K562 (cell line): ENCODE measurements around the gene FBXO22. TPM values are rescaled to one million over a fixed set of nuclear protein-coding genes. Genes with fewer than 3 reads are reported as not detected.
A peak's percentile ranks its signal among the peaks of the same experiment; 100 is the strongest.

Experiments used
- ATAC-seq: fragments of 200-7000 bp; cut with Tn5 transposase; 3 replicates; pipeline ENCODE4 v1.9.1; 2020; ENCODE audit warnings: moderate library complexity
- Bru-seq: library from RNA; stranded (reverse); fragments of 400-500 nt; gene quantifications from one replicate; lab custom pipeline; 2021; lab: Mats Ljungman, UMichigan
- BruChase-seq, 2 experiments: library from RNA; stranded (reverse); fragments of 400-500 nt; gene quantifications; one replicate each; lab custom pipeline; 2021; lab: Mats Ljungman, UMichigan
- BruUV-seq: library from RNA; stranded (reverse); fragments of 400-500 nt; replicated peaks from 2 replicates; lab custom pipeline; 2021; lab: Mats Ljungman, UMichigan
- CTCF ChIA-PET: fragments of 300-600 bp; formaldehyde crosslinking; extraction: SDS; loops from one replicate; lab custom pipeline; 2021; ENCODE audit warnings: low intra/inter-chr PET ratio; lab: Yijun Ruan, JAX
- POLR2A ChIA-PET: fragments of 300-600, 350-650 bp; sonication (Branson Sonifier 250); formaldehyde crosslinking; extraction: SDS; loops from one replicate; lab custom pipeline; 2021; ENCODE audit warnings: antibody characterized with exemption, inconsistent platforms; lab: Yijun Ruan, JAX
- DNase-seq, 4 experiments: peaks; one replicate each; pipeline versions ENCODE4 v3.0.0 to v3.0.0-alpha.2; 2011 to 2018; ENCODE audit warnings: low spot score in 3 of 4, mixed read lengths in 3 of 4; ENCODE audit errors: extremely low read depth in 1 of 4
- FAIRE-seq: peaks from 2 replicates; lab custom pipeline; 2011; peaks lifted over from hg19 to GRCh38; lab: Jason Lieb, UNC
- H2AFZ ChIP-seq: 2 replicates; pipeline ENCODE4 v1.6.0; 2011; ENCODE audit warnings: low read depth, low read length, control low read depth, inconsistent platforms
- H3K27ac ChIP-seq: fragments of 200-600 bp; 3 replicates; pipeline ENCODE4 v1.8.0; 2011; ENCODE audit warnings: low read depth, mild to moderate bottlenecking, control low read depth, inconsistent platforms, low read length, moderate library complexity, mixed read lengths; ENCODE audit errors: extremely low read depth
- H3K27me3 ChIP-seq, 2 experiments: fragments of 300-600 bp in 1 of 2; 2 replicates in 1 of 2; 3 replicates in 1 of 2; pipeline versions ENCODE4 v1.6.0 to v1.8.0; 2011; ENCODE audit warnings: inconsistent platforms in 2 of 2, low read length in 2 of 2, mild to moderate bottlenecking in 1 of 2, mixed read lengths in 1 of 2, moderate library complexity in 1 of 2; ENCODE audit not compliant: control insufficient read depth in 2 of 2, insufficient read depth in 2 of 2
- H3K36me3 ChIP-seq: fragments of 300-600 bp; 3 replicates; pipeline ENCODE4 v1.8.0; 2011; ENCODE audit warnings: mild to moderate bottlenecking, low read length, inconsistent platforms; ENCODE audit not compliant: control insufficient read depth, insufficient read depth
- H3K4me1 ChIP-seq, 2 experiments: fragments of 200-600 bp in 1 of 2; replicated peaks in 1 of 2; 2 replicates in 1 of 2; 3 replicates in 1 of 2; pipeline versions ENCODE4 v1.5.1 to v1.8.0; 2011; ENCODE audit warnings: inconsistent platforms in 2 of 2, low read length in 2 of 2, mild to moderate bottlenecking in 1 of 2, mixed read lengths in 1 of 2, moderate library complexity in 1 of 2; ENCODE audit not compliant: control insufficient read depth in 2 of 2, insufficient read depth in 2 of 2
- H3K4me2 ChIP-seq: 2 replicates; pipeline ENCODE4 v1.6.1; 2011; ENCODE audit warnings: low read length, control low read depth, inconsistent platforms, mixed read lengths; ENCODE audit not compliant: insufficient read depth
- H3K4me3 ChIP-seq: fragments of 200-600 bp; sonication (generic), shearing (Covaris generic); 2 replicates; pipeline ENCODE4 v1.5.1; 2016; ENCODE audit warnings: control low read depth, inconsistent platforms
- H3K79me2 ChIP-seq: fragments of 200-600 bp; 3 replicates; pipeline ENCODE4 v1.8.0; 2011; ENCODE audit warnings: low read length, inconsistent platforms; ENCODE audit not compliant: control insufficient read depth, insufficient read depth
- H3K9ac ChIP-seq, 2 experiments: 2 replicates each; pipeline versions ENCODE4 v1.6.0 to v1.6.1; 2011; ENCODE audit warnings: low read depth in 2 of 2, low read length in 2 of 2, control low read depth in 1 of 2, inconsistent platforms in 1 of 2, mild to moderate bottlenecking in 1 of 2, mixed read lengths in 1 of 2; ENCODE audit not compliant: insufficient read depth in 1 of 2
- H3K9me1 ChIP-seq: one replicate; pipeline ENCODE4 v1.6.0; 2011; ENCODE audit warnings: inconsistent platforms, mild to moderate bottlenecking, low read length, moderate library complexity; ENCODE audit not compliant: control insufficient read depth, insufficient read depth
- H3K9me3 ChIP-seq: replicated peaks from 2 replicates; pipeline ENCODE4 v1.5.1; 2011; ENCODE audit warnings: low read depth, low read length, inconsistent platforms; ENCODE audit not compliant: control insufficient read depth, insufficient read depth
- H4K20me1 ChIP-seq: replicated peaks from 2 replicates; pipeline ENCODE4 v1.6.1; 2011; ENCODE audit warnings: low read length, inconsistent platforms, mixed read lengths; ENCODE audit not compliant: control insufficient read depth, insufficient read depth
- DDX20 ChIP-seq: fragments of 450-650 bp; IDR thresholded peaks from 2 replicates; pipeline ENCODE4 v1.6.1; 2016; ENCODE audit warnings: missing genetic modification characterization, low read depth, mild to moderate bottlenecking, missing compliant biosample characterization, moderate library complexity
- E4F1 ChIP-seq: fragments of 250-450 bp; sonication (Bioruptor Pico); IDR thresholded peaks from 2 replicates; pipeline ENCODE4 v1.5.0; 2021; ENCODE audit warnings: mild to moderate bottlenecking, borderline replicate concordance
- RAD21 ChIP-seq, 2 experiments: fragments of 250-450 bp in 1 of 2; fragments of 450-650 bp in 1 of 2; sonication (Bioruptor Pico) in 1 of 2; formaldehyde crosslinking in 1 of 2; IDR thresholded peaks in 1 of 2; conservative IDR thresholded peaks in 1 of 2; 2 replicates each; pipeline versions ENCODE4 v1.4.0 to v1.8.0; 2020 to 2022; ENCODE audit warnings: mild to moderate bottlenecking in 2 of 2, moderate library complexity in 1 of 2
- ZNF785 ChIP-seq: fragments of 250-450 bp; sonication (Bioruptor Pico); IDR thresholded peaks from 2 replicates; pipeline ENCODE4 v1.4.0; 2020; ENCODE audit warnings: mild to moderate bottlenecking
- WGBS: fragments of 100-300 bp; shearing (Covaris generic); methylation state at CpG from one replicate; pipeline ENCODE4 v1.1.6; 2016; ENCODE audit warnings: low coverage, mixed read lengths; ENCODE audit not compliant: insufficient coverage; ENCODE audit errors: missing lambda C conversion rate; 5-methylcytosine and 5-hydroxymethylcytosine counted together
- in situ Hi-C: fragments of 300-500 bp; cut with MboI; formaldehyde crosslinking; loops from 4 replicates; pipeline ENCODE4 v1.15.0; 2018; ENCODE audit warnings: inconsistent platforms, mixed read lengths
- intact Hi-C: fragments of 100-400 bp; cut with micrococcal nuclease; formaldehyde crosslinking; loops from 2 replicates; pipeline ENCODE4 v1.14.2; 2022
- long read RNA-seq, 3 experiments: library from polyadenylated mRNA in 2 of 3; library from RNA in 1 of 3; unstranded in 2 of 3; stranded (forward) in 1 of 3; transcript quantifications; one replicate each; pipeline ENCODE4 v2.0.0, GENCODE V29; 2019 to 2022
- polyA minus RNA-seq, 3 experiments: library from RNA; depleted of rRNA, polyadenylated mRNA; stranded (reverse); fragments of >200 nt; gene quantifications; 2 replicates each; pipeline ENCODE4 v1.2.3, GENCODE V29; 2011
- polyA plus RNA-seq, 8 experiments: library from polyadenylated mRNA; depleted of rRNA in 4 of 8; stranded (reverse) in 5 of 8; unstranded in 3 of 8; fragments of >200 nt; fragmentation: Nextera tagmentation in 2 of 8; fragmentation: Illumina TruSeq in 1 of 8; extraction: Ambion mirVana in 2 of 8; extraction: Trizol in 1 of 8; gene quantifications; 2 replicates each; pipeline versions ENCODE4 v1.2.1 to v1.2.3, GENCODE V29; 2011 to 2014; ENCODE audit warnings: inconsistent platforms in 1 of 8, missing spikeins in 1 of 8
- total RNA-seq, 7 experiments: library from RNA; depleted of rRNA in 6 of 7; stranded (reverse); fragments of >200 nt in 6 of 7; fragmentation: Illumina TruSeq in 2 of 7; extraction: Trizol in 2 of 7; gene quantifications; 2 replicates each; pipeline versions ENCODE4 v1.2.1 to v1.2.3, GENCODE V29; 2011 to 2021; ENCODE audit warnings: low replicate concordance in 1 of 7
- TF ChIP-seq, protein P1 (sequence below): fragments of 450-650 bp; IDR thresholded peaks from 2 replicates; pipeline ENCODE4 v1.6.1; 2016

Gene FBXO22
- 64.2 and 108 TPM in 2 replicates for total RNA-seq (2011; cell fraction: chromatin; rRNA removed; ENCODE audit: low replicate concordance)
- total RNA-seq (2011; cell fraction: nucleolus; rRNA removed) = 35.4 and 44.9 TPM in 2 replicates
- 59.8 and 82.0 TPM in 2 replicates for total RNA-seq (2011; cell fraction: nucleoplasm; rRNA removed)
- total RNA-seq (2014; rRNA removed) (68.8 and 69.6 TPM in 2 replicates), total RNA-seq (2014; rRNA removed; fragmentation: Illumina TruSeq; extraction: Trizol) (75.5 and 81.7 TPM in 2 replicates), total RNA-seq (2015; rRNA removed; fragmentation: Illumina TruSeq; extraction: Trizol) (52.7 and 53.0 TPM in 2 replicates), total RNA-seq (2021) (81.4 and 85.9 TPM in 2 replicates), polyA plus RNA-seq (2011; rRNA removed) (76.6 and 99.4 TPM in 2 replicates), polyA plus RNA-seq (2014; fragmentation: Illumina TruSeq; extraction: Trizol) (53.4 and 66.5 TPM in 2 replicates), polyA plus RNA-seq (2014; fragmentation: Nextera tagmentation; extraction: Ambion mirVana) (10 to 100 TPM; 24.4 to 31.0 TPM), polyA plus RNA-seq (2014; rRNA removed) (54.8 and 63.4 TPM in 2 replicates), polyA minus RNA-seq (2011; rRNA and poly(A)+ RNA removed) (74.7 and 82.1 TPM in 2 replicates), Bru-seq, nascent RNA (percentile 92 among the genes with signal in this experiment), BruChase-seq, experiment 1, labeled RNA remaining after a 2-hour chase (percentile 96 among the genes with signal in this experiment), BruChase-seq, experiment 2, labeled RNA remaining after a 6-hour chase (percentile 94 among the genes with signal in this experiment)
- 45.7 and 49.8 TPM in 2 replicates for polyA plus RNA-seq (2011; cell fraction: cytosol; rRNA removed)
- 61.1 and 62.7 TPM in 2 replicates for polyA plus RNA-seq (2011; cell fraction: nucleus; rRNA removed)
- polyA plus RNA-seq (2012) = 49.0 and 61.2 TPM in 2 replicates
- polyA minus RNA-seq (2011; cell fraction: cytosol; rRNA and poly(A)+ RNA removed) = 41.8 and 46.7 TPM in 2 replicates
- 35.5 and 53.4 TPM in 2 replicates for polyA minus RNA-seq (2011; cell fraction: nucleus; rRNA and poly(A)+ RNA removed)
- long read RNA-seq, experiment 1, full-length matches to known transcripts = 203 of 252 reads
- long read RNA-seq, experiment 1, partial matches to known transcripts = 17 of 252 reads
- long read RNA-seq, experiment 1, other reads (novel, unspliced or antisense) = 32 of 252 reads
- long read RNA-seq, experiment 2, transcript FBXO22-207 (6 exons, 2,164 nt) = major isoform, 7 of 55 reads
- long read RNA-seq, experiment 2, partial matches to known transcripts = 7 of 55 reads
- long read RNA-seq, experiment 2, other reads (novel, unspliced or antisense) = 41 of 55 reads
- long read RNA-seq, experiment 3, full-length matches to known transcripts = 88 of 102 reads
- long read RNA-seq, experiment 3, partial matches to known transcripts = 2 of 102 reads
- long read RNA-seq, experiment 3, other reads (novel, unspliced or antisense) = 12 of 102 reads

- Histone ChIP-seq H3K79me2 (peaks cover 46% of the 10 kb centered on the region), H3K4me3 (peak within 1 kb of the TSS; percentile 89), H3K9ac (peak within 1 kb of the TSS; percentile 92 to 99), H4K20me1 (no peaks in the 10 kb centered on the region), H3K4me1 (peaks cover 19 to 32% of the 10 kb centered on the region in 2 experiments), H3K27me3 (no peaks in the 10 kb centered on the region), H3K9me3 (no peaks in the 10 kb centered on the region), H3K9me1 (no peaks in the 10 kb centered on the region), H3K4me2 (peak within 1 kb of the TSS; percentile 87), H3K27ac (peak within 1 kb of the TSS; percentile 91), H2AFZ (peak within 1 kb of the TSS; percentile 92), H3K36me3 (peaks cover 58% of the 10 kb centered on the region)
- FAIRE-seq = peak; percentile 82
- ChIA-PET POLR2A (interaction anchor here (0.7 to 2.1 kb wide), 4 partner anchors 10 to 19 kb away, joined by 4 to 6 read pairs (median 5); no protein-coding TSS in a partner anchor), CTCF (interaction anchor here (1.3 kb wide), 1 partner anchor 18 kb away, joined by 3 read pairs; no protein-coding TSS in a partner anchor)
- peak; percentile 85 to 96 (median 86) for DNase-seq
- intact Hi-C loops (loop anchor here (2.0 to 5.0 kb wide), 2 partner anchors 61 to 91 kb away; partner anchors contain the start of gene UBE2Q2), in situ Hi-C loops (no loop called here)
- BruUV-seq = TSS peak; percentile 97
- ATAC-seq = peak; percentile 95
- 1% methylated on average over 63 of the region's 63 CpGs for WGBS
- TF ChIP-seq RAD21 (CRISPR knock-in tag; conservative IDR thresholded peaks at IDR 0.05 in 1 of 2, IDR thresholded peaks at IDR 0.05 in 1 of 2) (no peak), DDX20 (tag) (no peak), E4F1 (CRISPR knock-in tag) (no peak), ZNF785 (CRISPR knock-in tag) (no peak)
- TF ChIP-seq, protein P1, sequence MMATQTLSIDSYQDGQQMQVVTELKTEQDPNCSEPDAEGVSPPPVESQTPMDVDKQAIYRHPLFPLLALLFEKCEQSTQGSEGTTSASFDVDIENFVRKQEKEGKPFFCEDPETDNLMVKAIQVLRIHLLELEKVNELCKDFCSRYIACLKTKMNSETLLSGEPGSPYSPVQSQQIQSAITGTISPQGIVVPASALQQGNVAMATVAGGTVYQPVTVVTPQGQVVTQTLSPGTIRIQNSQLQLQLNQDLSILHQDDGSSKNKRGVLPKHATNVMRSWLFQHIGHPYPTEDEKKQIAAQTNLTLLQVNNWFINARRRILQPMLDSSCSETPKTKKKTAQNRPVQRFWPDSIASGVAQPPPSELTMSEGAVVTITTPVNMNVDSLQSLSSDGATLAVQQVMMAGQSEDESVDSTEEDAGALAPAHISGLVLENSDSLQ = no peak
Observed at GRCh38 chr15:75903331-75904239, at the start of gene FBXO22. FBXO22 (plus strand) TSS chr15:75903878; CDS start chr15:75903964, 86 bp downstream.
